Measurements from ENCODE around the gene CCR3.

- no peak for TF ChIP-seq CTCF (IDR thresholded peaks at IDR 0.05)
- no peak for TF ChIP-seq POLR2A (IDR thresholded peaks at IDR 0.05)
Measured at GRCh38 chr3:46277476-46277875, 35.2 kb downstream of the CCR3 start.

Data from esophagus squamous epithelium (tissue), 4 donors.